GM21360 (cell line): ENCODE data around the gene BICDL2.
"Not testable (repeated sequence)": the region's sequence is repeated elsewhere in the genome, so short reads cannot be mapped to it uniquely, and the experiment has no call there.

ENCODE experiments used
- ATAC-seq: cut with Tn5 transposase; IDR thresholded peaks from one replicate; pipeline ENCODE4 v1.9.1; 2021; ENCODE audit warnings: mild to moderate bottlenecking, moderate library complexity; ENCODE audit not compliant: unreplicated experiment

Gene BICDL2

GRCh38 chr16:3036726-3037315 is at the start of gene BICDL2:
Gene BICDL2 (minus strand): TSS chr16:3036944. CDS start chr16:3035496, 1,448 bp downstream.
- no peak for ATAC-seq

- no peak for ATAC-seq
Measured at GRCh38 chr16:3085868-3086595, 49.3 kb upstream of the BICDL2 start.

DNA sequence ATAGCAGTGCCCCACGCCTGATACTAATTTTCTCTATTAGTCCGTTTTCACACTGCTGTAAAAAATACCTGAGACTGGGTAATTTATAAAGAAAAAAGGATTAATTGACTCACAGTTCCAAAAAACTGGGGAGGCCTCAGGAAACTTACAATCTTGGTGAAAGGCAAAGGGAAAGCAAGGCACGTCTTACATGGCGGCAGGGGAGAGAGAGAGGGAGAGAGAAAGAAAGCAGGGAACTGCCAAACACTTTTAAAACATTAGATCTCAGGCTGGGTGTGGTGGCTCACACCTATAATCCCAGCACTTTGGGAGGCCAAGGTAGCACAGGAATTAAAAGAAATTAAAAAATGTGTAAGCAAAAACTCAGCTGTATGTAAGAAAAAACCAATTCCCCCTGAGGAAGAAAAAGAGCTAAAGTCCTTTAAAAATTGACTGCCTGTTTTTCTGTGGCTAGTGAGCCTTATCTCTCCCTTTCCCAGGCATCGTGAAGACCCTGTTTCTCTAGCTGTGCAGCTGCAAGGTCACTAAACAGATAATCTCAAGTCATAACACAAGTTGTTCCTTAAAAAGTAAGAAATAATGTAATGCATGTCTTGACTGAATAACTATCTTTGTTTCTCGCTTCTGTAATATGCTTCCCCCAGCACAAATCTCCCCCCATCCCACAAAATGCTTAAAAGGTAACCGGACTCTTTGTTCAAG is 48.4 kb upstream of the BICDL2 start:
- ATAC-seq = no peak

DNA sequence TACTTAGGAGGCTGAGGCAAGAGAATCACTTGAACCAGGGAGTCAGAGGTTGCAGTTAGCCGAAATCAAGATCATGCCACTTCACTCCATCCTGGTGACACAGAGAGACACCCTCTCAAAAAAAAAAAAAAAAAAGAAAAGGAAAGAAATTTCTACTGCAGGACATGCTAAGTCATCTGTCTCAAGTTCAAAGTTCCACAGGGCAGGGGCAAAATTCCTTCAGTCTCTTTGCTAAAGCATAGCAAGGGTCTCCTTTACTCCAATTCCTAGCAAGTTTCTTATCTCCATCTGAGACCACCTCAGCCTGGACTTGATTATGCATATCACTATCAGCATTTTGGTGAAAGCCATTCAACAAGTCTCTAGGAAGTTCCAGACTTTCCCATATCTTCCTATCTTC is 47.7 kb upstream of the BICDL2 start:
- no peak for ATAC-seq

GRCh38 chr16:3083408-3083807 is 46.7 kb upstream of the BICDL2 start:
- ATAC-seq = not testable (repeated sequence)

DNA sequence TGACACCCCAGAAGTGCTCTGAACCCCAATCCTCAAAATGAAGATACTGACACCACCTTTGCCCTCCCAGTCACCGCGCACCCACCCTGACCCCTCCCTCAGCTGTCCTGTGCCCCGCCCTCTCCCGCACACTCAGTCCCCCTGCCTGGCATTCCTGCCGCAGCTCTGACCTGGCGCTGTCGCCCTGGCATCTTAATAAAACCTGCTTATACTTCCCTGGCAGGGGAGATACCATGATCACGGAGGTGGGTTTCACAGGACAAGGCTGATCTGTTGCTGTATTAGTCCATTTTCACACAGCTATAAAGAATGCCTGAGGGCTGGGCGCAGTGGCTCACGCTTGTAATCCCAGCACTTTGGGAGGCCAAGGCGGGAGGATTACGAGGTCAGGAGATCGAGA is 45.2 kb upstream of the BICDL2 start:
- ATAC-seq = not testable (repeated sequence)

GRCh38 chr16:3080024-3080423 is 43.3 kb upstream of the BICDL2 start:
- no peak for ATAC-seq

GRCh38 chr16:3076577-3076976 is 39.8 kb upstream of the BICDL2 start:
- ATAC-seq = no peak

- not testable (repeated sequence) for ATAC-seq
Measured at GRCh38 chr16:3075946-3076345, 39.2 kb upstream of the BICDL2 start.

DNA sequence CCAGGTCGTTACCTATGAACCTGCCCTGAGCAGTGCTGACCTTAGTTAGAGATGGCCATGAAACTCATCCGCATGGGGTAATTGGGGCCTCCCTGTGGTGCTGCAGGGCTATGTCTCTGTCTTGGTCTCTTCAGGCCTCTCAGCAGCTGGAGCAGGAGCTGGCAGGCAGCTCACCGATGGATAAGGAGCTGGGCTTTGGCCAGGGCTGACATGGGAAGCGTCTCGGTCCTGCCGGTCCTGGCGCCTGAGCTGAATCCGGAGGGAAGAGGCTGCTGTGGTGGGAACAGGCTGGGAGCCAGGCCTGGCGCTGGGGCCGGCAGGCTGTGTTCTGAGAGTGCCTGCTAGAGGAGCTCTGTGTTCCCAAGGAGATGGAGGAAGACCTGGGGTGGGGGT is 38.8 kb upstream of the BICDL2 start:
- no peak for ATAC-seq

DNA sequence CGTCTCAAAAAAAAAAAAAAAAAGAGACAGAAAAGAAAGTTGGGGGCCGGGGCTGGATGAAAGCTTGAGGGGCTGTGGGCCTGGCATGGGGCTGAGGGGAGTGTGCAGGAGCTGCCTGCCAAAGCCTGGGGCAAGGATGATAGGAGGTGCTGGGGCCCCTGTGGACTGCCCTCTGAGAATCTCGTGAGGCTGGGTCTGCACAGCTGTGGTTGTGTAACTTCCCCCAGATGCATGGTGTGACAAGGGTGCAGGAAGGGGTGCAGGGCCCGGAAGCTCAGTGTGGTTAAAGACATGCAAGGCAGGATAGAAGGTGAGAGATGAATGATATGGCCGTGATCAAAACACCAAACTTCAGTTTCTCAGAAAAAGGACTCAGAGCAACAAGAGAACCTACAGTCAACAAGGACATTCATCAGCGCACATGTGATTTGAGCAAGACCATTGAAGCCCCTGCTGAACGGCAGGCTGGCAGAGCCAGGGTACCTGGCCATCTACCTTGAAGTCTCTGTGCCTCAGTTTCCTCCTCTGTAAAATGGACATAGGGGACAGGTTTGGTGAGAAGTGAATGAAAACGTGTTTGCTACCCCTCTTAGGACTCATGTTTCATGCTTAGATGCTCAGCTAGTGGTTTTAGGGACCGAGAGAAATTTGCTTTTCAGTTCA is 38.2 kb upstream of the BICDL2 start:
- ATAC-seq = no peak

DNA sequence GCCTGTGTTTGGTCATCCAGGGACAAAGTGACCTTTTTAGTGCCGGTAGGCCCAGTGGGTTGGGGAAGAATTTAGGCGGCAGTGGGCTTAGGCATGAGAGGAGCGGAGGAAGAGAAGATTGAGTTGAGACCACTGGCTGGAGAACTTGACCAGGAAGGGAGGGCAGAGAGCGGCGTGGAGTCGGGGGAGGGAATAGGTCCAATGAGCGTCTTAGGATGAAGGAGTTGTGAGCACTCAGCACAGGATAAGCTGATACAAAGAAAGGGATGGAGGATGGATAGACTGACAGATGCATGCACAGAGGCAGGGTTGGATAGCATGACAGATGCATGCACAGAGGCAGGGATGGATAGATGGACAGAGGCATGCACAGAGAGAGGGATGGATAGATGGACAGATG is 36.7 kb upstream of the BICDL2 start:
- no peak for ATAC-seq

GRCh38 chr16:3072576-3073263 is 36.0 kb upstream of the BICDL2 start:
- ATAC-seq = not testable (repeated sequence)

- not testable (repeated sequence) for ATAC-seq
Measured at GRCh38 chr16:3072148-3072547, 35.4 kb upstream of the BICDL2 start.

GRCh38 chr16:3071655-3072054 is 34.9 kb upstream of the BICDL2 start:
- ATAC-seq = no peak

- ATAC-seq = no peak
Measured at GRCh38 chr16:3070608-3071111, 33.9 kb upstream of the BICDL2 start.

DNA sequence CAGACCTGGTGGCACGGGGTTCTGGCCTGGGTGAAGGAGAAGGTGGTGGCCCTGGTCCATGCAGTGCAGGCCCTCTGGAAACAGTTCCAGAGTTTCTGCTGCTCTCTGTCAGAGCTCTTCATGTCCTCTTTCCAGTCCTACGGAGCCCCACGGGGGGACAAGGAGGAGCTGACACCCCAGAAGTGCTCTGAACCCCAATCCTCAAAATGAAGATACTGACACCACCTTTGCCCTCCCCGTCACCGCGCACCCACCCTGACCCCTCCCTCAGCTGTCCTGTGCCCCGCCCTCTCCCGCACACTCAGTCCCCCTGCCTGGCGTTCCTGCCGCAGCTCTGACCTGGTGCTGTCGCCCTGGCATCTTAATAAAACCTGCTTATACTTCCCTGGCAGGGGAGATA is 32.4 kb upstream of the BICDL2 start:
- not testable (repeated sequence) for ATAC-seq

DNA sequence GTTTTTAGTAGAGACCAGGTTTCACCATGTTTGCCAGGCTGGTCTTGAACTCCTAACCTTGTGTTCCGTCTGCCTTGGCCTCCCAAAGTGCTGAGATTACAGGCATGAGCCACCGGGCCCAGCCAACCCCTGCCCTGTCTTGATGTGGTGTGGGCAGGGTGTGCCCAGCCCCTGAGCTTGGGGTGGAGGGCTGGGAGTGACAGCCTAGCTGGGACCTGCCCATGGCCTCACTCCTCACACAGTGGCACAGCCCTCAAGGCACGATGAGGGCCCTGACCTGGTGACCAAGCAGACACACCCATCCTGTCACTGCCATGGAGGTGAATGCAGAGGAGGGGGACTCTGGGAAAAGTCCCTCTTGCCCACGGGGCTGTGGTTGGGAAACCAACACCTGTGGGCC is 31.7 kb upstream of the BICDL2 start:
- no peak for ATAC-seq

DNA sequence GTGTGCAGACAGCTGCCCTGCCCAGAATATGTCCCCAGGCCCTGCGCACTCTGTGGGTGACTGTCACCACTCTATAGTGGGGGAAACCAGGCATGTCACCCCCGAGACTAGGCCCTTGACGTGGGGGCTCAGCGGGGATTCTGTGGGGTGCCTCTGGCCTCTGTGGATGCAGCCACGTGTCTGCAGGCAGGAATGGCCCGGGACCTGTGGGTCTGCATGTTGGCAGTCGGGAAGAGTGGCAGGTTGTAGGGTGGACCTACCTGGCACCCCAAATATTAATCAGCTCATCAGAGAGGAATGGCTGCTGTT is 29.6 kb upstream of the BICDL2 start:
- no peak for ATAC-seq

DNA sequence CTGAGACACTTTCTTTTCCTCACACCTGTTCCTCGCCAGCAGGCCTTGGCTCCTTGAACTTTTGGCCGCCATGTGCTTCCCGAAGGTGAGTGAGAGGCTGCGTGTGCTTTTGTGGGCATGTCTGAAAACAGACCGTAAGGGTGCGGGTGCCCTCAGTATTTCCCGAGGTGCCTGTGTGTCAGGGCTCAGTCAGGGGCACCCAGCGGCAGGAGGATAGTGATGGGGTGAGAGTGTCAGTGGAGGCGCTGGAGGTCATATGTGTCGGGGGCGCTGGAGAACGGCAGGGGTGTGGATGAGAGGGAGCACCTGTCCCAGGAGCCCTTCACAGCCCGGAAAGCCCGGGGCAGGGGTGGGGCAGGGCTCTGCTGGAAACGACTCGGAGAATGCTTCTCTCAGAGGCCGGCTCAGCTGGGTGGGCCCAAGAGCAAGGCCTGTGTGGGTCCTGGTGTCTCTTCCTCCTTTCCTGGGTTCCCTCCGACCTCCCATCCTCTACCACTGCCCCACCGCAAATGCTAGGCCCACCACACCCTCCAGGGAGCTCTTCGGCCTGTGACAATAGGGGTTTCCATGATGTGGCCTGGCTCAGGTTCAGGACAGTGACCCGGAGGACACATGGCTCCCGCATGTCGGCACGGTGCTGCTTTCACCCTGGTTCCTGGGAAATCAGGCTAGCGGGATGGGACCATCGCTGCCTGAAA is 29.1 kb upstream of the BICDL2 start:
- no peak for ATAC-seq
